ENCODE results near the gene XRCC4. TPM values are rescaled to one million over a fixed set of nuclear protein-coding genes. Genes with fewer than 3 reads are reported as not detected.

Gene XRCC4
- total RNA-seq, 1 experiment from 2014 or later, result 24.6 TPM

- intact Hi-C loops (cut with micrococcal nuclease), result loop anchor here (10.0 kb wide), 1 partner anchor 718 kb away; no protein-coding TSS in a partner anchor
- TF ChIP-seq CTCF (IDR thresholded peaks at IDR 0.05 in 2 of 3, conservative IDR thresholded peaks at IDR 0.05 in 1 of 3; ENCODE audit: borderline replicate concordance in 1 of 3, insufficient read depth in 1 of 3, low read depth in 2 of 3, low read length in 2 of 3), result no peak
- TF ChIP-seq CEBPB (IDR thresholded peaks at IDR 0.05; ENCODE audit: low read depth), result no peak
- no peak for TF ChIP-seq SIN3A (IDR thresholded peaks at IDR 0.05; ENCODE audit: low read depth)
- no peak for TF ChIP-seq REST (IDR thresholded peaks at IDR 0.05; ENCODE audit: low read depth)
- TF ChIP-seq YY1 (IDR thresholded peaks at IDR 0.05; ENCODE audit: extremely low read depth, insufficient replicate concordance, low read depth, low read length), result no peak
- TF ChIP-seq CBX3 (IDR thresholded peaks at IDR 0.05; ENCODE audit: low read depth), result no peak
- TF ChIP-seq ZFX (IDR thresholded peaks at IDR 0.05), result no peak
- no peak for TF ChIP-seq EZH2phosphoT487 (IDR thresholded peaks at IDR 0.05; ENCODE audit: borderline replicate concordance)
- TF ChIP-seq RAD21 (IDR thresholded peaks at IDR 0.05; ENCODE audit: low read depth), result no peak
- TF ChIP-seq ZNF274 (IDR thresholded peaks at IDR 0.05; ENCODE audit: low read depth, low read length), result no peak
- TF ChIP-seq ATF3 (IDR thresholded peaks at IDR 0.05), result no peak
- TF ChIP-seq EZH2 (IDR thresholded peaks at IDR 0.05), result no peak
- no peak for TF ChIP-seq ELF1 (IDR thresholded peaks at IDR 0.05; ENCODE audit: borderline replicate concordance, low read depth)
- H3K36me3 ChIP-seq (ENCODE audit: control insufficient read depth in 1 of 2, insufficient read depth in 2 of 2, low read length in 2 of 2), result peaks cover 3 to 4% of the 10 kb centered on the region in 2 experiments; a peak in 1 of 4 replicates
- no peak overlapping the region for H3K27ac ChIP-seq (ENCODE audit: low read depth, low read length)
- CTCF ChIA-PET, result no interaction called here
- H3K79me2 ChIP-seq (ENCODE audit: insufficient read depth, low read length), result peaks cover 97% of the 10 kb centered on the region
- no peaks in the 10 kb centered on the region for H3K27me3 ChIP-seq (ENCODE audit: insufficient read depth, low read length)
- no peak for DNase-seq (ENCODE audit: low read depth, low spot score)
- H4K20me1 ChIP-seq (ENCODE audit: insufficient read depth), result peaks cover 21% of the 10 kb centered on the region; the same call in 1 of the 2 replicates
- no peaks in the 10 kb centered on the region for H3K9me2 ChIP-seq (ENCODE audit: insufficient read depth)
- H3K9ac ChIP-seq (ENCODE audit: low read length), result no peak overlapping the region
- POLR2A ChIA-PET, result no interaction called here
- no TSS peak for BruUV-seq (replicated peaks)
- no peaks in the 10 kb centered on the region for H3K9me3 ChIP-seq (ENCODE audit: control insufficient read depth in 1 of 2, insufficient read depth in 1 of 2, low read depth in 1 of 2, low read length in 2 of 2)
- RAD21 ChIA-PET (ENCODE audit: low non-redundant PET in 1 of 2, low total read pairs in 2 of 2, uncharacterized antibody in 2 of 2, unreplicated experiment in 2 of 2), result no interaction called here
- no peak overlapping the region for H3K4me2 ChIP-seq (ENCODE audit: low read length)
- ATAC-seq, result no peak
- peaks cover 4 to 9% of the 10 kb centered on the region in 2 experiments; a peak in 3 of 4 replicates for H3K4me1 ChIP-seq (ENCODE audit: control insufficient read depth in 1 of 2, insufficient read depth in 2 of 2, low read length in 2 of 2)
- H3K4me3 ChIP-seq (replicated peaks in 1 of 2; ENCODE audit: low read depth in 1 of 2, low read length in 2 of 2), result no peak overlapping the region
- H2AFZ ChIP-seq (ENCODE audit: low read depth, low read length, poor library complexity, severe bottlenecking), result no peak overlapping the region
These were observed 4.4 kb upstream of the XRCC4 start for GRCh38 chr5:83072966-83073365.
